Activated CD8-positive, alpha-beta memory T cell treated with anti-CD3 and anti-CD28 coated beads, Interleukin-2, amount 50 U/mL, for 1 hour (primary cell): ENCODE data around the gene ASPRV1.

Experiments
- DNase-seq: peaks from one replicate; pipeline ENCODE4 v3.0.0-alpha.2; 2020; ENCODE audit errors: extremely low read depth

ASPRV1 gene

DNA sequence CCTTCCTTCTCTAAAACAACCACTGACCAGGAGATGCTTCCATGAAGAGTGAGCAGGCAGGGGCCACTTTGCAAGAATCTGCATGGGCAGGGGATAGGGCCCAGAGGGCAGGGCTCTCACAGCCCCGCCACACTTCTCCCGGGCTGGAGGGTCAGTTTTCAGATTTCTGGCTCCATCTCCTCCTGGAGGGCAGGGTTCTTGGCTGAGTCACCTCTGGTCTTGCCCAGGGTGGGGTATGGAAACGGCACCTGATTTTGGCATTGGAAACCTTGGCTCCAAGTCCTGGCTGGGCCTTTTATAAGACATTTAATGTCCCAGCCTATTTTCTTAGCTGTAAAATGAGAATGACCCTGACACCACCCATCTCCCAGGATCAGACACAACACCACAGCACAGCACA lies 27.6 kb upstream of the ASPRV1 start:
- no peak for DNase-seq

DNA sequence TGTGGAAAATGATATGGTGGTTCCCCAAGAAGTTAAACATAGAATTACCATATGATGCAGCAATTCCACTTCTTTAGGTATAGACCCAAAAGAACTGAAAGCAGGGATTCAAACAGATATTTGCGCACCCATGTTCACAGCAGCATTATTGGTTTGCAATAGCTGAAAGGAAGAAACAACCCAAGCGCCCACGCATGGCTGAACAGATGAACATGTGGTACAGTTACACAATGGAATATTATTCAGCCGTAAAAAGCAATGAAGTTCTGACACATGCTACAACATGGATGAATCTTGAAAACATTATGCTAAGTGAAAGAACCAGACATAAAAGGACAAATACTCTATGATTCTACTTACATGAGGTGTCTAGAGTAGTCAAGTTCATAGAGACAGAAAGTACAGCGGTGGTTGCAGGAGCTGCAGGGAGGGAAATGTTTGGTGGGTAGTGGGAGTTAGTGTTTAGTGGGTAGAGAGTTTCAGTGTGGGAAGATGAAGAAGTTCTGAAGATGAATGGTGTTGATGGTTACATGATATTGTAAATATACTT lies 26.7 kb upstream of the ASPRV1 start:
- no peak for DNase-seq

DNA sequence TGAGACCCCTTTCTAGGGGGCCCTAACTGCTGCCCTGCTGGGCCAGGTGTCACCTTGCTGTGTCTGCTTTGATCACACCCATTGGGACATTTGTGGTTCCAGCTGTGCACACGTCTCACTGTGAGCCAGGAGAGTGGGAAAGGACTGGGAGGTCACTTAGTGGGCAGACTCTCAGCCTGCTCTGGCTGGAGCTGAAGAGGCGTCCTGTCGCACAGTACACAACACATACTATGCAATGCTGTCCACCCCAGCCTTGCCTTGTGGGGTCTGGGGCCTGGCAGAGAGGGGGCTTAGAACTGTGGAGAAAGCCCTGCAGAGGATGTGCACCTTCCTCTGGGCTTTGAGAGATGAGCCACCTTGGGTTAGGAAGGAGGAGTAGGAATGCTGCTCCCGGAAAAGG lies 25.3 kb upstream of the ASPRV1 start:
- DNase-seq, result no peak

DNA sequence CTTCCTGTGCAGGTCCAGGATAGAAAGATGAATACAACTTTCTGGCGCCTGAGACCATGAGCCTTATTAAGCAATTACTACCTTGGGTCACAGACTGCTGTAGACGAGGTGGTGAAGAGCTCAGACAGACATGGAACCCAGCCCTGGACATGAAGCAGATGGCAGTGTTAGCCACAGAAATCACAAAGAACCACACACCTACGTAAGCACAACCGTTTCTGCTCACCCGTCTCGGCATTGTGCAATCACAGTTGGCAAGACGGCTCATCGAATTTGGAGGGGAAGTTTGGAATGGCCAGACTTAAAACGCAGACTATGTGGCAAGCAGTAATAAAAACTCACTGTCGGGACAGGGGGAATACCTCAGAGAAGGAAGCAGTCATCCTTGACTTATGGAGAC lies 24.3 kb upstream of the ASPRV1 start:
- no peak for DNase-seq

DNA sequence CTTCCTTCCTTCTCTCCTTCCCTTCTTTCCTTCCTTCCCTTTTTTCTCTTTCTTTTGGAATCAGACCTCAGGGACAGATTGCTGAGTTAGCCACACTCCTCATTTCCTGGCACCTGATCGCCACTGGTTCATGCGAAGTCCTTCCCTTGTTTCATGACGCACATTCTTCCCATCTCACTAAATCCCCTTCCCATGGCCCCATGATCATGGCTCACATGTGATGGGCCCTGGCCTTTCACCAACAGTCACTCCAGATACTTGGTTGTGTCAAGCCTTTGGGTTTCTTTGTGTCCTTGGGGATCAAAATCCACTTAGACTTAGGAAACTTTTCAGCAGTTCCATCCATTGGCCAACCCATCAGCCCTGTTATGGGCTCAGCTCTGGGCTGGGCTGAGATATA lies 23.8 kb upstream of the ASPRV1 start:
- DNase-seq, result no peak

DNA sequence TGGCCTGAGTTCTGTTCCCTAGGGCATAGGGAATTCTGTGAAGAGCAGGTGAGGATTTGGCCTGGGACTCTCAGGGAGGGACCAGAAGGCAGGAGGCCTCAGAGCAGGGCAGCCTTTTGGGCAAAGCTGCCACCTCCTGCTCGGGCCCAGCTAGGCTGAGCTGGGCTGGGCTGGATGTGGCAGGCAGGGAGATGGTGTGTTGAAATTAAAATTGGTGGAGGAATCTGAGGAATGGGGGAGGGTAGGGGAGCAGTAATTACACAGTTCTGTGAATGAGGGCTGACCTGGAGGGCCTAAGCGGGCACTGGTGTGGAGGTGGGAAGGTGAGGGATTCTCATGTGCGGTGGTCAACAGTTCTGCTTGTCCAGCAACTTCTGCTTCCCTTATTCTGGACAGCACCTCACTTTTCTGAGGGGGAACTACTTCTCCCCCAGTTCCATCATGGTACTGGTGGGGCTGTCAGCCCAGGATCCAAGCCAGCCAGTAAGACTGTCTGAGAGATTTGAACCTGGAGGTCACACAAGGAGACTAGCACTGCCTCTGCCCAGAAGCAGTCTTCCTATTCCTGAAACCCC lies 22.0 kb upstream of the ASPRV1 start:
- no peak for DNase-seq

DNA sequence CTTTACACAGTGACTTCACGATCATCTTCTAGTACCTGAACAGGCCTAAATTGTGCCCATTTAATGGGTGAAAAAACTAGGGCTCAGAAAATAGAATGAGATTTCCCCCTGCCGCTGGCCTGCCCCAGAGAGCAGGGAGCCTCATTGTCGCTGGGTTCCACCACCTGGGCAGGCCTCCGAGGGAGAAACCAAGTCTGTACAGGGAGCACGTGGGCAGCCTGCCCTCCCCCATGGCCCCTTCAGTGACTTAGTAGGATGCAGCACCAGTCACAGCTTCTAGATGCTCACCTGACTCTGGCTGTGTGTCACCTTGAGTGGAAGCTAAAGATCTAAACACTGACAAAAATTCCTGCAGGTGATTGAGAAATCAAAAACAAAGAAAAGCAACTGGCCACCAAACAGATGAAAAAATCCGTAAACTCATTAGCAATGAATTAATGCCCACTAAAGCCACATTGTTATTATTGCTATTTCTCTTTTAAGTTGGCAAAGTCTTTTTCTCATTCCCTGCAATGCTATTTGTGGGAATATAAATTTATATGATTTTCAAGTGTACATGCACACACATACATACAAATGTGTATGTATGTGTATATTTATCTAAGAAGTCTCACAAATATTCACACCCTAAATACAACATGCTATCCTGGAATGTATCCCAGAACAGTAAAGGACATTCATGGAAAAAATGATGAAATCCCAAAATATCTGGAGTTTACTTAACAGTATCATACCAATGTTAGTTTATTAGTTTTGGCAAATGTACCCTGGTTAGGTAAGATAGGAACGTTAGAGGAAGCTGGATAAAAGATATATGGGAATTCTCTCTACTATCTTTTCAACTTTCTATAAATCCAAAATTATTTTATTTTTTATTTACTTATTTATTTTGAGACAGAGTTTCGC lies 18.7 kb upstream of the ASPRV1 start:
- no peak for DNase-seq

DNA sequence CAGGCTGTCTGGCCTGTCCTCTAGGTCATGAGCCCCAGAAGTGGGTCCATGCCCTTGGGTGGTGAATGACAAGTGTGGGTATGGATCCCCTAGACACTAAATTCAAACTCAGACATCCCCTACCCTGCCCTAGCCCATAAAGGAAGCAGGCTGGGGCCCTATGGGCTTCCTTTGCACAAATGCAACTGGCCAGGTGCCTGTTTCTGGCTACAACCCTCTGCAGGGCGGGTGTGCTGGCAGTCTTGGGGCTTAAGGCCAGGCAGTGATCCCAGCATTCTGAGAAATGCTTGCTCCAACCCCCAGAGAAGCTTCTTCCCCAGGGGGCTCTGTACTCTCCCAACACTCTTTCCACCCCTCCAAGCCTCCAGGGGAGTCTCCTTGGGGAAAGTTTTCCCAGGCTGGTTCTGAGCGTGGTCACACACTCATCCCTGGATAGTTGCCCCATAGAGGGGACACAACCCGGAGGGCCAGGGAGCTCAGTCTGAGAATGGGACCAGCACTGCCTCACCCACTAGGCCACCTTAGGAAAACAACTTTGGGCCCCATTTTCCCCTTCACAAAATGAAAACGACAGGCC lies 16.6 kb upstream of the ASPRV1 start:
- DNase-seq, result no peak

DNA sequence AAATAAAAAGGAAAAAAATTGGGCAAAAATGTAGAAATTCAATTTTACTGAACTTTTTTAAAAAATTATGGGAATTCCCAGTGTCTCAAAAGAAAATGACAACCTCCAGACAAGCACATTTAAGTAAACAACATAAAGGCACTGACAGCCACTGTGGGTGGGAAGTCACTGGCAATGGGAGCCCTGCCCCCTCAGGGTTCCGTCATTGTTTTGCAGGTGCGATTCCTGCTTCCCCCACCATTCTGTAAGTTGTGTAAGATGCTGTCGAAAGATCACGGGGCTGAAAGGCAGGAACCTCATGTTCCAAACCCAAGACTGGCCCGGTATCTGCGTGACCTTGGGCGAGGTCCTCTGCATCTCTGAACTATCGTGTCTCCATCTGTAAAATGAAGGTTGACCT lies 15.8 kb upstream of the ASPRV1 start:
- DNase-seq, result no peak

DNA sequence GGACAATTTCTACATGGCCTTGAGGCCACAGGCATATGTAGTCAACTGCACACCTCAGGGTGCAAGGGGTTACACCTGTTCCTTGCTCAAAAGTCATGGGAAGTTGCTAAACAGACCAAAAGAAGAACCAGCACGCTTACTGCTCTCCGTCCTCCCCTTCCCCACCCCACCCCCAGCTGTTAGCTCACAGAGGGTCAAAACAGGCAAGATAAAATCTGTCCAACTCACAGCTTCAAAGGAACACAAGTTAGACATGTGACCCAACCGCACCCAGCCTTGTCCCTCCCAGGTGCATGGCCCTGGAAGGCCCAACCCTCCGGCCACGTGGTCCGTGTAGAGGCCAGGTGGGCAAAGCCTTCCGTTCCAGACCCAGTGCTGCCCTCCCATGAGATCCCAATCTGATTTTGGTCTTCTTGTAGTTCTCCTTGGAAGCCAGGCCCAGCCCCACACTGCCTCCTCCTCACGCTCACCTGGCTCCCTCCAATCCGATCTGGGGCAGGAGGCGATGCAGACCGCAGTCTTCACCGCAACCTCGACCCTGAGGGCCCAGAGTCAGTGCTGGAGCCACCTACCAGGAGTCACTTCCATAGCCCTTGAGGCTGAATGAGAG lies 14.5 kb upstream of the ASPRV1 start:
- no peak for DNase-seq

DNA sequence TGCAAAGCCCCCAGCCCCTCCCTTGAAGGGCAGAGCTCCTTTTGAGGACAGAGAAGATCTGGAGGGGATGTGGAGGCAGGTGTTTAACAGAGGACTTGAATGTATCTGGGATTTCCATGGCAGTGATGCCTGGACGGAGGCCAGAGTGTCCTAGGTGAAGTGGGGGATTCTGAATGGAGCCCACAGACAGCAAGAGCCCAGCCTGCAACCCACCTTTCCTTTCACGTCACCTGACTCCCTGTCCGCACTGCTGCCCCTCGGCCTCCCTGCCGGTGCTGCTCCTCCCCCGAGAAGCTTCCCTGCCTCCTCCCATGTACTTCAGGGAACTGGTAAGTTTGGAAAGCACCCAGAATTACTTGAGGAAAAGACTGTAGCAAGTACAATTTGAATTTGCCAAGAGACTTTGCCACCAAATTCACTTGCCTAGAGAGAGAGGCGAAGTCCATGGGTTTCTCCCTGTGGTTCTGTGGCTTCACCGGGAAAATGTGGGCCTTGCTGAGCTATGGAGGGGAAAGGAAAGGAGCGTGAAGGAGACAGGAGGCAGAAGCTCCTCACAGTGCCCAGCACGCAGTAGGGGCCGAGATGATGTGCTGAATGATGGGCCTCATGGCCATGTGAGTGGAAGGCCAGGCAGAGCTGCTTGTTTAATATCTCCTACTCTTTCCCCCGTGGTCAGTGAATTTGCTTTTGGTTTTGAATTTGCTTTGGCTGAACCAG lies 13.9 kb upstream of the ASPRV1 start:
- no peak for DNase-seq

DNA sequence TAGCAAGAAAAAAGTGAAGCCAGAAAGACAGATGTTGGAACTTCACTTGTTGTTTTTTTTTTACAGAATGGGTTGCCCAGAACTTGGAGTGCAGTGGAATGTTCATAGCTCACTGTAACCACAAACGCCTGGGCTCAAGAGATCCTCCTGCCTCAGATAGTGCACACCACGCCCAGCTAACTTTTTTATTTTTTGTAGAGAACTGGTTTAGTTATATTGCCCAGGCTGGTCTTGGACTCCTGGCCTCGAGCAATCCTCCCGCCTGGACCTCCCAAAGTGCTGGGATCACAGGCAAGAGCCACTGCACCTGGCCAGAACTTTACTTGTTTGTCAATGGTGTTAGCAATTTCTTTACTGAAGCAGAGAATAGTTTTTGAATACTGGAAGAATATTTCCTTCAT lies 11.9 kb upstream of the ASPRV1 start:
- DNase-seq, result no peak

DNA sequence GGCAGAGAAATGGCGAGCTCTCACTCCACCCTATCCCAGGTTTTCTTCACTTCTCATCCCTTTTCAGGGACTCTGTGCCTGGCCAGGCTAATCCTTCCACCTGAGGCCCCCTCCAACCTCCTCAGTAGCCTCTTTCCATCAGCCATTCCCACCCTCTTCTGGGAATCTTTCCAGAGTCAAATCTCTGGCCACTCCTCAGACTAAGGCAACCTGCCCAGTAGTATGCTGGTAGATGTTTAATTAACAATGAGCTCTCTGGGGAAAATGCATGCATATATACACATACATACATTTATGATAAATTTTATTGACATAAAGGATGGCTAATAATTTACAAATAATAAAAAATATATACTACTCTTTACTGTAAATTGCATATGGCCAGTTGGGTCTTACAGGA lies 11.4 kb upstream of the ASPRV1 start:
- DNase-seq, result no peak

DNA sequence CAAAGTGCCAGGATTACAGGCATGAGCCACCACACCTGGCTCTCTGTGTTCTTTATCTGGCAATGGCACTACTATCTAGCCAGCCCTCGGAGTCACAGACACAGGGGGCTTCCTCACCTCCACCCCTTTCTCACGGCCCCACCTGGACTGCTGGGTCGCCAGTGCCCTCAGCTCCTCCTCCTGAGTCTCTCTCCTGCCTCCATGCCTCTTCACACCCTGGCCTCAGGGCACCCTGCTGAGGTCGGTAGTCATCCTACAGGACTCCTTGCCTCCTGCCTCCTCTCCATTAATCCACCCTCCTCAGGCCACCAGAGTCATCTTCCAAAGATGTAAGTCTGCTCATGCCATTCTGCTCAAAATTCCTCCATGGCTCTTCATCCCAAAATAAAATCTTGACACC lies 8.6 kb upstream of the ASPRV1 start:
- no peak for DNase-seq

DNA sequence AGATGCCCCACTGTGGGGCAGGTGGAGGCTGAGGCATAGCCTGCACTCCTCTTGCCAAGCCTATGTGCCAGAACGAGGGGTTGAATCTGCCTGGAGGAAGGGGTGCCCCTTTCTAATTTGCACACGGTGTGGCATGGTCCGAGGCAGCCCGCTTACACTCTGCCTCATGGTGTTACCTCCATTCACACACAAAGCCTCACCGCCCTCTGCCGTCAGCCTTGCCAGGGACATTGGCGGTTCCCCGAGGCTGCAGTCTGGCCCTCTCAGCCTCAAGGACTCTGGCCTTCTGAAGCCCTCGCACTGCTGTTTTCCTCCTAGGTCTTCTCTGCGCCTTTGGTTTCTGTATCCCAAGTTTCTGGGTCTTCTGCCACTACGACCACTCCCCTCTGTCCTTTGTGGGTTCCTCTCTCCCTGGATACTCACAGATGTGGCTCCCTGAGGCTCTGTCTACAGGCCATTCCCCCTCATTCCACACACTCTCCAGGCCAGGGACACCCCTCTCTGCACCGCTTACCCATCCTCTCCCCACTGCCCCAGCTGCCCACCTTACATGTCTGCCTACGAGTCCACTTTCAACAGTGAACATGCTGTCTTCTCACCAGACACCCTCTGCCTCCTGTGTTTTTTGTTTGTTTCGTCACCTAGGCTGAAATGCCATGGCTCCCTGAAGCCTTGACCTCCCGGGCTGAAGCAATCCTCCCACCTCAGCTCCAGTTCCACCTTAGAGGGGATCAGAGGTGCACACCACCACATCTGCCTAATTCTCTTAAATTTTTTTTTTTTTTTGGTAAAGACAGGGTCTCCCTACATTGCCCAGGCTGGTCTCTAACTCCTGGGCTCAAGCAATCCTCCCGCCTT lies 7.9 kb upstream of the ASPRV1 start:
- DNase-seq, result no peak

DNA sequence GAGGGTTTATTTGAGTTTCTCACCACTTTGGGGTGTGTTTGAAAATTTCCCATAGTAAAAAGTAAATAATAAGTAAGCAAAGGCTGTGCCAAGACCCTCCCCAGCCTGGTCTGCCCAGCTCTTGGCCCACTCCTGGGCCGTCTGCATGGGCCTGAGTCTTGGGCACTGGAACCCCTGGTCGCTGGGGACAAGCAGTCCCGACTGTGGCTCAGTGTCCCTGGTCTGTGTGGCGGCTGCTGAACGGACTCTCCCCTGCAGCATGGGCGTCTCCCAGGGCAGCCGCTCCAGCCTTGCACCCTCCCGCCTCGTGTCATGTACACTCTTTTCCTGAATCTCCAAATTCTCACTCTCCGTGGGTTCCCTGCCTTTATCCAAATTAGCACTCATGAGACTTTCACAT lies 7.2 kb upstream of the ASPRV1 start:
- no peak for DNase-seq

DNA sequence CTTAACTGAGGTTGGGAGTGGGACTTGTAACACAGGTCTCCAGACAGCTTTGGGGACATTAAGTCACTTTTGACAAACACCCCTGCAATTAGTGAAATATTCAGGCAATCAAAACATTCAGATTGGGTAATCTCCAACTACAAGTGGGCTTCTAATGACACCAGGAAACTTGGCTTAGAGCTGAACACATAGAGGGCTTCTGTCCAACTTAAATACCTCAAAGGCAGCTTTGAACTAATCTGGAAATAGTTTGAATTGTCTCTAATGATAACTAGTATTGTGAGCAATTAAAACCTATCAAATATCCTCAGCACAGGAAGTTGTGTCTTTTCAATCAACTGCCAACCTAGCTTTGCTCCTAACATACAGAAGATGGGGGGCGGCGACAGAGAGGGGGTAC lies 5.1 kb upstream of the ASPRV1 start:
- no peak for DNase-seq

DNA sequence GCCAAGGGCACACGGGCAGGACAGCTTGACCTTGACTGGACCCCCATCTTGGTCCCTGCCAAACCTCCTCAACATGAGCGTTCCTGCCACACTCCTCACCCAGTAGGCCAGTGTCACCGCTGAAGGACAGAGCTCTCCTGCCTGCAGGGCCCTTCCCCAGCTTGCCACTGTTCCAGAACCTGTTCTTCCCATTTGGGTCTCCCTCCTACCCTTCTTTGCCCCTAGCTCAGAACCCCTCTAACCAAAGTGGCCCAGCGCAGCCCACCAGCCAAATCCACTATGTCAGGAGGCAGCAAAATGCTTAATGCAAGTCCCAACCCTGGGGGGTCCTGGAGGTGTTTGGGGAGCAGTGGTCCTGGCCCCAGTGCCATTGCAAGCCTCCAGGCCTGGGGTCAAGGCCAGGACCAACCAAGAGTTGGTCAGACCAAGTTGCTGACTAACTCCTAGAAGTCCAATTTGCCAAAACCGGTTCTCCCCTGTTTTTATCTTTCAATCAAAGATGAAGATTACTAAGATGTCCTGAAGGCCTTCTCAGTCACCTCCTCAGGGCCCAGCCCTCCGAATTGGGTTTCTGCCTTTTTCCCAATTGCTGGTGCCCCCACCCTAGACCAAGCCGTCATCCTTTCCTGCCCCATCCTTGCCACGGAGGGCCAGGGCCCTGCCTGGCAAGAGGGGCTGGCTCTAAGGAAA lies 4.5 kb upstream of the ASPRV1 start:
- no peak for DNase-seq

DNA sequence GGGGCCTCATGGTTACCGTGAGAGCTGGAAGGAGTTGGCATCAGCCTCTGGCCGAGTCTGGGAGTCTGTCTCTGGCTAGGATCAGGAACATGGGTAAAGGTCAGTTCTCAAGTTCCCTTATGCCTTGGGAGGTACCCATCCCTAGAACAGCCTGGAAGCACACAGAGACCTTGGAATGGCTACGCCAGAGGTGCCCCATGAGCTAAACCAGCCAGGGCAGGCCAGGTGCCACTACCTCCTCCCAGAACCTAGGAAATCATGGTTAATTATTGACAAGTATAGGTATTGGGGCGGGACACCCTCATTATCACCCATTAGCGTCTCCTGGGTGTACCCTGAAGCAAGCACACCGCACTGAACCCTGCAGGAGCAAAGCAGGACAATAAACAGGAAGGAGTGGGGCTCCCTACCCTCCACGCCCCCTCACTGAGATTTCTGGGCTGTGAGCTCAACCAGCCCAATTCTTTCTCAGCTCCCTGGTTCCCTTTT lies 3.0 kb upstream of the ASPRV1 start:
- no peak for DNase-seq
